Stimulated activated naive CD4-positive, alpha-beta T cell treated with Interleukin-2 at 50 U/mL for 16 hours (primary cell): ENCODE data around the gene CCDC197.

Experiments used
- DNase-seq: peaks from one replicate; lab custom pipeline; 2025; lab: John Stamatoyannopoulos, UW

CCDC197 gene

DNA sequence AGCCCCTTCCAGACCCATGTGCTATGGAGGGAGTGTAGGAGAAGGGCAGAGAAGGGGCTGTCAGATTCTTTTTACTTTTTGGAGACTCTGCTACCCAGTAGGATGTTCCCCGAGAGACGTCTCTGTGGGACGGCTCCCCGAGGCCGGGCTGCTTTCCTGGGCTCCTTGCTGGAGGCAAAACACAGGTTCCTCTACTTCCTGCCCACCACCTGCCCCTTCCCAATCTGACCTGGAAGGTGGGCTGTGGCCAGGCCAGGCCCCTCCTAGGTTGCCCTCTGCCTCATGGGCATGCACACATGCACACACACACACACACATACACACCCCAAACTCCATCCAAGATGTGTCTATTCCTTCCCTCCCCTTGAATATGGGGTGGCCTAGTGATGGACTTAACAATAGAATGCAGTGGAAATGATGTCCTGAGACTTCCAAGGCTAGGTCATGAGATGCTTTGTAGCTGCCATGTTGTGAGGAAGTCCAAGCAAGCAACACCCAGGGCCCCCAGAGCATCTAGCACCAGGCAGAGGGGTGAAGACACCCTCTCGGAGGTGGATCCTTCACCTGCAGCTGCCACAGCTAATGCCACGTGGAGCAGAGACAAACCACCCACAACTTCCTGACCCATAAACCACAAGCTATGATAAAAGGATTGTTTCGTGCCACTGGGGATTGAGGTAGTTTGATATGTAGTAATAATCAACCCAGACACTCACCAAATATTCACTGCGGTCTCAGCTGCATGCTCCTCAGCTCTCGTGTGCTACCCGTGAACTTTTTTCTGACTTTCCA is 19.1 kb upstream of the CCDC197 start:
- DNase-seq: peak; percentile 82

DNA sequence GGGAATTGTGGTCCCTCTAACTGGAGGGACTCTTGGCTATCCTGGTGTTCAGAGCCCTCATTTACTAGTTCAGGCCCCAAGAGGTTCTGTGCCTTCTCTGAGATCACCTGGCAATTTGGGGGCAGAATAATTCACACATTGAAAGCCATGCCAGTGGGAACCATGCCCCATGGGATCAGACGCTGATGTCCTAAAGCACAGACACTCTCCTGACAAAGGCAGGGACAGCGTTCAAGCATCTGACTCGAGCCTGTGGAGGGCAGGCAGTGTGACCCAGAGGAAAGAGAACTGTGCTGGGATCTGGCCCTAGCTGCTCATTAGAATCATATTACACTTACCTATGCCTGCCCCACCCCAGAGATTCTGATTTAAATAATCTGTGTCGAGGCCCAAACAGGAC is 18.4 kb upstream of the CCDC197 start:
- DNase-seq: no peak

DNA sequence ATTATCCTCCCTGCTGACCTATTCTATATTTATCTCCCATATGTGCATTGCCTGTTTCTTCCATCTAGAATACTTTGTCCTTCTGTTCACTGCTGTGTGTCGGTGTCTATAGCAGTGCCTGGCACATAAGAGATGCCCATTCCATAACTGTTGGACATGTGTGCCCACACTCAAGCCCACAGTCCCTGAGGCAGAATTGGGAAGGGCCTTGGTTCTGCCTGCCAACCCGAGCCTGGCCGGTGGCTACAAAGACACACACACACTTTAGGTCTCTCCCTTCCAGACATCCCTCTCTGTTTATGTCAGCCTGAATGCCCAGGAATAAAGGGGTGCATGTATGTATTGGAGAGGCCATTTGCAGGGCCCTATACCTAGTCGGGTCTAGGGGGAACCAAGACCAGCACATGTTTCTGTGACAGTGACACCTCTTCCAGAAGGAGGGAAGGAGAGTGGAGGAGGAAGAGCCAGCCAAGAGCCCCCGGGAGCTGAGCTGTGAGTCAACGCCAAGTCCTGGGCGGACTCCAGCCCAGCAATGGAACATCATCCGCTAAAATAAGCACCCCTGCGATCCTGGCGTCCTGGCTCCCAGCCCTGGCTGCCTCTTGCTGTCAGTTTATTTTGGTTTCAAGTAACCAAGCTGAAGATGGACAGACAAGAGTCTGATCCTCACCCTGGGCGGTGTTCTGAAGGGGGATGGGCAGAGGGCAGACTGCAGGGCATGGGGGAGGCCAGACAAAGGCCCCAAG is 16.5 kb upstream of the CCDC197 start:
- no peak for DNase-seq

DNA sequence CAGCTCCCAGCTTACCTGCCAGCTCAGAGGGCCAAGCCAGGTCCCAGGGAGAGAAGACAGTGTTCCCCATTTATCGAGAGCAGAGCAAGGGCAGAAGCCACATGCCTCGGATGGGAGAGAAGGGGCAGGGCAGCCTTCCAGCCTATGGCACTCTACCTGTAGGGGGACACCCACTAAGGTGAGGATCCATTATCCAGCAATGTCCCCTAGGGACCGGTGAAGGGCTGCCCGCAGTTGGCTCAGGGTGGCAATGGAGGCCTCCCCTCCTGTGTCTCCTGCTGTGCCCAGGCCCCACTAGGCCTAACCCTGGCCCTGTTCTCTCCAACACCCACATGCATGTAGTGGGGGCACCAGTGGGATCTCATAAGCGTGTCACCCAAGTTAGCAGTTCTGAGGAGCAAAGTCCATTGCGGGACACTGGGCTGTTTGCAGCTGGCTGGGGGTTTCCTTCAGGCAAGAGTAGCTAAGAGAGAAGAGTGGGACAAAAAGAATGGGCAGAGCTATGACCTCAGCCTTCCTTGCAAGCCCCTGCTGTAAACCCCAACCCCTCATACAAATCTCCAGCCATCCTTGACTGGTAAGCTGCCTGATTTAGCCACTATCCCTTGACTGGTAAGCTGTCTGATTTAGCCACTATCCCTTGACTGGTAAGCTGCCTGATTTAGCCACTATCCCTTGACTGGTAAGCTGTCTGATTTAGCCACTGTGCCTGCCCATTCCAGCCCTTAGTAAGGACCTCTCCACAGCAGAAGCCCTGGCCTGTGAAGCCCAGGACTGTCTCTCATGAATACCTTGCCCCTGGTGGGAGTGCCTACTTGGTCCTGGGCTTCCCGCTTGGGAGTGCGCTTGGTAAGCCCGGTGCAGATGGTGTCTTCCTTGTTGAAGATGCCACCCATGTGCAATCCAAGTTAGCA is 15.5 kb upstream of the CCDC197 start:
- no peak for DNase-seq

DNA sequence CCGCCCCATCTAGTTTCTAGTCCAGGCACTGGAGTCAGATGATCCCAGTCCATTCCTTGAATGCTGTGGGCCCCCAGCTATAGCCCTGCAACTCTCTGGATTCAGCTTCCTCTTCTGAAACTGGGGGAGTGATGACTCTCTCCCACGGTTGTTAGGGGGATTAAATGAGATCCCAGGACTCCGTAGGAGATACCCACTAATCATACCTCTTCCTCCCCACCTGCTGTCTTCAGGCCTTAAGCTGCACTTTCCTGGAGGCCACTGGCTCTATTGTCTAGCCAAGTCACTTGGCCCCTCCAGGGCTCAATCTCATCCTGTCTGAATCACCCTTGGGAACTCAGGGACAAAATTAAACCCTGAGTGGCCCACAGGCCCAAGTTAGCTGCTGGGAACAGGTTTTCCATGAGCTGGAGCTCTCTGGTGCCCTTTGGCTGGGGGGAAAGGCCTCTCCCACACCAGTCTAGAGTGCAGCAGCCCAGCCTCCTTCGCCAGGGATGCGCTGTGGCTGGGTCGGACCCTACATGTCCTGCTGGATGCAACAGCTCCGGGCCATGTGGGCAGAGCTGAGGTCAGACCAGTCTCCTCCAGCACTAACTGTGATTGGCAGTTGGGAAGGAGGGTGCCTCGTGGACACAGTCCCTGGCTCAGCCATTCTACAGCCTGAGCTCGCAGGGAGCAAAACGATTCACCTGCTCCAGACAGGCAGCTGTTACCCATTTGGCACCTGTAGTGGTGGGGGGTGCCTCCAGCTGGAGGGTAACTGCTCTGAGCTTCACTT is 14.7 kb upstream of the CCDC197 start:
- no peak for DNase-seq

DNA sequence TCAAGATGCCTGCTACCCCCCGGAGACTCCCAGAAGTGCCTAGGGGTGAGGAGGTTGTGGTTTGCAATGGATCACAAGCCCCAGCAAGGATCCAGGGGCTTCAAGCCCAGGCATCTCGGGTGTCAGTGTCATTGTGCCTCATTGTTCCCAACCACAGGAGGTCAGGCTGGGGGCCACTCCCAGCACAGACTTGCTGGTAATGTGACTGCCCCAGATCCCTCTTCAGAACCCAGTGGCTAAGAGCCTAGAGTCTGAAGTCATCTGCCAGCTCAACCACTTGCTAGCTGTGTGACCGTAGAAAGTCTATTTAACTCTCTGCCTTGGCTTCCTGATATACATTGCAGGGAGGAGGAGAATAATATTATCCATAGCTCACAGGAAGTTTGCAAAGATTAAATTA is 13.0 kb upstream of the CCDC197 start:
- DNase-seq: no peak

DNA sequence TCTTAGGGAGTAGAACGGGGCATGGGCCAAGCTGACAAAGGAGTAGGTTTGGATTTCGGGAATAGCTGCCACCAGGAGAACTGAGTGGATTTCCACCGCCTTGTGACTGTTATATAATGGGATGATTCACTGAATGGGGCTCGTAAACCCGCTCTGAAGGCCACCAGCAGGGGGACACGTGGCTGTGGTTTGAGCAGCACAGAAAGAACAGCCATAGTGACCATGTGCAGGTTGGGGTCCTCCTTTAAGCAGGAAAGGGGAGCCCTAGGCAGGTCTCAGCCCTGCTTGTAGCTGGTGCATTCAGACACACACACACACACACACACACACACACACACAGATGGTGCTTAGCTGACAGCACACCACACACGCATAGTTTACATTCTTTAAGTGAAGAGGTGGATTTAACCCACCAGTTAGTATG is 12.1 kb upstream of the CCDC197 start:
- no peak for DNase-seq

DNA sequence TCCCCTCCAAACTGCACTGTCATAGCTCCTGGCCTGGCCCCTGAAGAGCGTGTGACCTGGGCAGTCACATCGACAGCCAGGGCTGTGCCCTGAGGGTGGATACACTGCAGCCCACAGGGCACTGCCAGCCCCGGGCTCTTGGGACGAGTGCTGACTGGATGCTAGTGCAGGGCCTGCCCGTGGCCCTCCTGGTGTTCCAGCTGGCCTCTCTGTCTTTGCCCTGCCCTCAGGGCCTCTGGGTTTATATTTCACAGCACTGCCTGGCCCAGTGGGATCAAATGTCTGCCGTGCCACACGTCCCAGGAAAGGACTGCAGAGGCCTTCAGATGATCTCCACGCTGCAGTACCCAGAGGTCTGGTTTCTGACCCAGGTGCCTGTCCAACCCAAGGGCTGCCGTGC is 10.1 kb upstream of the CCDC197 start:
- no peak for DNase-seq

DNA sequence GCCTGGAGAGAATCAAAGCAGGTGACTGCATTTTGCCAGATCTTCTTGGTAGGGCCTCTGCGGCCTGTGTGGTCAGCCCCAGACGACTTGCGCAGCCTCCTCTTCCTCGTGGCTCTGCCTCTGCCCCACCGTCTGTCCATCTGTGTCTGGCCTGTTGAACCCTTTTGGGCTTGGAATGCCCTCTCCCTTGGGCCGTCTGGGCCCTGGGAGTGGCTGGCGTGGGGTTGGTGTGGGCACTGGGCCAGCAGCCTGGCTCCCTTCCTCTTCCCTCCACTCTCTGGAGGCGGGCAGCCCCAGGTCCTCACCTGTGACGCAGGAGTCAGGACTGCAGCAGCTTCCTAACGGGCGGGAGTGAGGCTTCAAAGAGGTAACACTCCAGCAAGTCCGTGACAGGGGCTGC is 9.7 kb upstream of the CCDC197 start:
- DNase-seq: no peak

DNA sequence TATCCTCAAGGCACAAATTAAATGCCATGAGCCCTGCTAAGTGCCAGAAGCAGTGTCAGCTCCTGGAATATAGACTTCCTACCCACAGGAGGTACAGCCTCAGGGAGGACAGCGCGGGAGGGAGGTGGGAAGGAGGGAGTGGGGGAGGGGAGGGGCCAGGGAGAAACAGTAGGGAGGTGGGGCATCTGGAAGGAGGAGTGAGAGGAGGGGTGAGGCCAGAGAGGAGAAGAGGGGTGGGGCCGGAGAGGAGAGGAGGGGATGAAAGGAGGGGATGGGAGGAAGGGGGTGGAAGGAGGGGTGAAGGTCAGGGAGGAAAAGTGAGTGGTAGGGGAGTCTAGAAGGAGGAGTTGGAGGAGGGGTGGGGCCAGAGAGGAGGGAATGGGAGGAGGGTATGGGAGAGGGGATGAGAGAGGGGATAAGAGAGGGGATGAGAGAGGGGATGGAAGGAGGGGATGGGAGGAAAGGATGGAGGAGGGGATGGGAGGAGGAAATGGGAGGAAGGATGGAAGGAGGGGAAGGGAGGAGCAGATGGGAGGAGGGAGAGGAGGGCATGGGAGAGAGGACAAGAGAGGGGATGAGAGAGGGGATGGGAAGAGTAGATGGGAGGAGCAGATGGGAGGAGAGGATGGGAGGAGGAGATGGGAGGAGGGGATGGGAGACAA is 9.2 kb upstream of the CCDC197 start:
- no peak for DNase-seq

DNA sequence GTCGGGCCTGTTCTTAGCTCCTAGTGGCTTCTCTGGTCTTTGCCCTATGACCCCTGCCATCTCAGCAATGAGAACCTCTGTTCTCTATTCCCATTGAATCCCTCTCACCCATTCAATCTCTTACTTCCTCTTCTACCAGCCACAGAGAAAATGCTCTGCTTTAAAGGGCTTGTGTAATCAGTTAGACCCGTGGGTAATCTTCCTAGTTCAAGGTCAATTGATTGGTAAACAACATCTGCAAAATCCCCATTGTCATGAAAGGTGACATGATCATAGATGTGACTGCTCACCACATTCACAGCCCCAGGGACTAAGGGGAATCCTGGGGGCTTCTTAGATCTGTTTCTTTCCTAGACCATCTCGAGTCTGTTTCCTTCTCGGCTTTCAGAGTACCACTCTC is 7.2 kb upstream of the CCDC197 start:
- DNase-seq: no peak

DNA sequence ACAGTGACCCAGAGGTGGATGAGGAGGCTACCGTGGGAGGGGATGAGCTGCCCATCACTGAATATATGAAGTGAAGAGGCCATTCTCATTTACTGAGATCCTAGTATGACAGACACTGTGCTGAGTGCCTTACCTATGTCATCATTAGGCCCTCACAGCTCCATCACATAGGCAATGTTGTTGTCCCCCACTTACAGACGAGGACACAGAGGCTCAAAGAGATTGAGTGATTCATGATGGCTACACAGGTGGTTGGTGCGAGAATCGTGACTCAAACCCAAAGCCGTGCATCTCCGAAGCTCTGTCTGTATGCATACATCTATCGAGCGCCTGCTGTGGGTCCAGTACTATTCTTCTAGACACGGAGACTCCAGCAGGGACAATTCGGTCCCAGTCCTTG is 5.9 kb upstream of the CCDC197 start:
- DNase-seq: no peak

DNA sequence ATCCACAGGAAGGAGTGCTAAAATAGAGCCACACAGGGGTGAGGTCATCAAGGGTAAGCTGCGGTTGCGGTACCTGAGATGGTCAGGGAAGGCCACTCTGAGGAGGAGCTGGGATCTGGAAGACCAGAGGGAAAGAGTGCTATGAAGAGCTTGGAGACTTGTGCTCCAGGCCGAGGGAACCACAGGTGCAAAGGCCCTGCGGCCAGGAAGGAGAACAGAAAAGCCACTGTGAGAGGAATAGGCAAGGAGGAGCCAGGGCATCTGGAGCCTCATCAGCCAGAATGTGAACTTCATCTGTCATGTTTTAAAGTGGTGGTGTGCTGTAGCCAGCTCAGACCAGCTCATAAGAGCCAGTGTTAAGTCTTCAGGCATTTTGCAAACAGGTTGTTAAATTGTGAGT is 5.5 kb upstream of the CCDC197 start:
- no peak for DNase-seq

DNA sequence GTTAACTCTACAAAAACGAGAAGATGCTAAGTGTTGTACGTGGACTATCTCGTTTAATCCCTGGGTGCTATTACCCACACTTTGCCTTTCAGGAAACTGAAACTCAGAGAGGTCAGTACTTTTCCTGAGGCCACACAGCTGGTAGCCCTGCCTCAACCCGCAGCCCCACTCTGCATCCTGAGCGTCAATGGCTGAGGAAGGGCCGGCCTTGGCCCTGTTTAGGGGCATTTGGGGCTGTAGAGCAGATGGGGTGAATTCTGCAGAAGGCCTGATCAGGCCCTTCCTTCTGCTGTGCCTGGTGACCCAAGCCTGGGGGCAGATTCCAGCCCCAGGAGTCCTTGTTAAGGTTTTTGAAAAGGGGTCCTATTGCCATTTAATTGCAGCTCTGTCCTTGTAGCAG is 3.7 kb upstream of the CCDC197 start:
- no peak for DNase-seq

DNA sequence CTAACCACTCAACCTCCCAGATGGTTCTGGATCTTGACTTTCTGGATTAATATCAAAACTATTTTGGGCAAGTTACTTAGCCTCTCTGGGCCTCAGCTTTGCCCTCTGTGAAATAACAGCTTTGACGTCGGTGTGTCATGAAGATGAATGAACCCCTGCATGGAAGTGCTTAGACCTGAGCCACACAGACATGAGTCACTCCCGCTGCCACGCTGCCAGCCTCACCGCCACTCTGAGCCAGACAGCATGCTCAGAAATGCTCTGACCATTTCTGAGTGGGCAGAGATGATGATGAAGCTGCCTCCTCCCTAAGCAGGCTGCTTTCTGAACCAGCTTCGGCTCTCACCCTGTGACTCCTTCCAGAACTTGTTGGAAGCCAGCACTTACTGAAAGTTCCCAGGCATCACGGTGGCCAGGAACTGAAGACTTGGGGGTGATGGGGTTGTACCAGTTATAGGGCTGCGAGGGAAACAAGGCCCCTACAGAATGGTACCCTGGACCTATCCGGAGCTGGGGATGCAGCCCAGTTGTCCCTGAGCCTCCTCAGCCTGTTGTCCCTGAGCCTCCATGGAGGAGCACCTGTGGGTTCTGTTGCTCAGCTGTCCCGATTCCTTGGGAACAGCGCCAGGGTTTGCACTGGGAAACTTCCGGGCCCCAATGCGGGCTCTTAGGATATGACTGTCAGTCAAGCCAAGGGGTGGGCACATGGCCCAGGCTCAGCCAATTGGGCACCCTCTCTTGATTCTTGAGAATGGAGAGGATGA is 2.0 kb upstream of the CCDC197 start:
- DNase-seq: peak; percentile 73

DNA sequence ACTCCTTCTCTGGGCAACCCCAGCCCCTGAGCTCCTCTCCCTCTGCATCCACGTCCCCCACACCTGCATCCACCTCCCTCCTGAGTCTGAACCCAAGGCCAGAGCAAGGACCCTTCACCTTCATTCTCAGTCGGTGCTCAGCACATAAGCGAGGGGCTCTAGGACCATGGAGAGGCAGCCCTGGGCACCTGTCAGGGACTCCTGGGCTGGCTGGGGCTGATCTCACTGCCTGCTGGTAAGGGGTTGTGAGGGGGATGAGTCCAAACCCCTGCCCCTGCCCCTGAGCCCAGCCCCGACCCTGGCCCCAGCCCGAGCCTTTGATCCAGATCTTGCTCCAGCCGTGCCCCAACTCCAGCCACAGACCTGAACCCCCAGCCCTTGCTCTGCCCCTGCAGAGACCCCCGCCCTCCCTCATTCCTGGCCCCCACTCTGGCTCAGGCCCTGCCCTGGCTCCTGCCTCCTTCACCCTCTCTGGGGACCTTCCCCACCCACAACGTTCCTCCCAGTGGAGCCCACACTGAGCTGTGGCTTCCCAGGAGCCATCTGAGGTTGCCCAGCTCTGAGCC is 888 bp upstream of the CCDC197 start:
- DNase-seq: no peak

DNA sequence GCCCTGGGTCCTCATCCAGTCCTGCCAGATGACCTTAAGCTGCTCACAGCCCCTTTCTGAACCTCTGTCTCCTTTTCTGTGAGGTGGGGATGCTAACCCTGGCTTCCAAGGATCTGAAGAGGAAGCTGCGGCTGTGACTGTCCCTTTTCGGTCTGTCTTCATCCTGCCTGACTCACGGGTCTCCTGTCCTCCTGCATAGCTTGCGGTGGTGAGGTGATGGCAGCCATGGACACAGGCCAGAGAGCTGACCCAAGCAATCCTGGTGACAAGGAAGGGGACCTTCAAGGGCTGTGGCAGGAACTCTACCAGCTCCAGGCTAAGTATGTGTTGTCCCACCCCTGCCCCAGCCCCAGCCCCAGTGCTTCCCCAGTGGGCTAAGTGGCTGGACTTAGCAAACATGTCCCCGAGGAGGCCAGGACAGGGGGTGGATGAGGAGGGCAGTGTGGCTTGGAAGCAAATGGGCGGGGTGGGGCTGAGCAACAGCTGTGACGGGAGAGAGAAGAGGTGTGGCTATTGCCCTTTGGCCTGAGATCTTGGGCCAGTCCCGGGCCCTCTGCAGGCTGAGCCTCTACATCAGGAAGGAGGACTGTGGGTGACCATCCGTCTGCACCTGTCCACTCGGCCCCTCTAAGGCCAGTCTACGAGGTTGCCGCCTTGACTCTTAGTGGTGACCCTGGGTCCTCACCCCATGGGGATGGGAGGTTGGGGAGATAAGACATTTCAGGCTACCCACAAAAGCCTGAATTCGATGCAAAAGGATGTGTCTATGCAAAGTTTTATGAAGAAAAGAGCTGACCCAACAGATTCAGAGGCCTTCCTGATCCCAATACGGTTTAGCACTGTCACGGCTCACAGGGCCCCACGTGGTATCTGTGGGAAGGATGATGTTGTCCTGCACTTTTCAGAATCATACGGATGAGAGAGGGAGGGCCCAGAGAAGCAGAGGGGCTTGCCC is 1.1 kb downstream of the CCDC197 start:
- no peak for DNase-seq

DNA sequence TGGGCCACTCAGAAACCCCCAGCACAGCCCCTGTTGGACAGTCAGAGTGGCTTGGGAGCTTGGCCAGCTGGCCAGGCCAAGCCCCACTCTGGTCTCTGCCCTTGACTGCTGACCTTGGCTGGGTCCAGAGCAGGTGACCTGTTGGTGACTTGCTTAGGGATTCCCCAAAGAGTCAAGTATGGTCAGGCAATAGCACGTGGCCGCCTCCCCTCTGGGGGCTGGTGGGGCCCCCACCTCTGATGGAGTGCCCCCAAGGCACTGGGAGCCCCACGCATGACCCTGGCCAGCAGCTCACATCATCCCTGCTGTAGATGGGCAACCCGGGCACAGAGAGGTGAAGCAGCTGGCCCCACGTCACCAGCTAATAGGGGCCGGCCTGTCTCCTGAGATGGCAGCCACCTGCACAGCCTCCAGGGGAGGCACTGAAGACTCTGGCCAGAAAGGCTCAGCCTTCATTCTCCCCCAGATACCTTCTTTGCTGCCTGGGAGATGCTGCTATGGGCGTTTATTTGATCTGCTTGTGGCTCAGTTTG is 1.8 kb downstream of the CCDC197 start:
- no peak for DNase-seq

DNA sequence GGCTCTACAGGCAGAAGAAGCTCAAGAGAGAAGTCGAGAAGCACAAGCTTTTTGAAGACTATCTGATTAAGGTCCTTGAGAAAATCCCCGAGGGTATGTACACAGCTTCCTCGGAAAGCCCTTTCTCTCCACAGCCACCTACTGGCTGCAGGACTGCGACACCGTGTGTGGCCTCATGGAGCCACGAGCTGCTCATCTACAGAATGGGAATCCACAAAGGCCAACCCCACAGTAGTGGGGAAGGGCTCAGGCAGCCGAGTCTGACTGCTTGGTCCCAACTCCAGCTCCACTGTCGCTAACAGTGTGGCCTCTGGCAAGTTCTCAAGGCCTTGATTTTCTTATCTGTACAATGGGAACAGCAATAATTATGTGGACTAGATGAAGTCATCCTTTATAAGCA is 2.5 kb downstream of the CCDC197 start:
- no peak for DNase-seq
